GM19463 (cell line): Measurements from ENCODE around the gene GABRR1.
"Not testable (repeated sequence)": the region's sequence is repeated elsewhere in the genome, so short reads cannot be mapped to it uniquely, and the experiment has no call there.

ENCODE experiments used
- ATAC-seq: cut with Tn5 transposase; IDR thresholded peaks from one replicate; pipeline ENCODE4 v1.9.1; 2021; ENCODE audit warnings: mild to moderate bottlenecking, moderate library complexity; ENCODE audit not compliant: unreplicated experiment

Gene GABRR1

DNA sequence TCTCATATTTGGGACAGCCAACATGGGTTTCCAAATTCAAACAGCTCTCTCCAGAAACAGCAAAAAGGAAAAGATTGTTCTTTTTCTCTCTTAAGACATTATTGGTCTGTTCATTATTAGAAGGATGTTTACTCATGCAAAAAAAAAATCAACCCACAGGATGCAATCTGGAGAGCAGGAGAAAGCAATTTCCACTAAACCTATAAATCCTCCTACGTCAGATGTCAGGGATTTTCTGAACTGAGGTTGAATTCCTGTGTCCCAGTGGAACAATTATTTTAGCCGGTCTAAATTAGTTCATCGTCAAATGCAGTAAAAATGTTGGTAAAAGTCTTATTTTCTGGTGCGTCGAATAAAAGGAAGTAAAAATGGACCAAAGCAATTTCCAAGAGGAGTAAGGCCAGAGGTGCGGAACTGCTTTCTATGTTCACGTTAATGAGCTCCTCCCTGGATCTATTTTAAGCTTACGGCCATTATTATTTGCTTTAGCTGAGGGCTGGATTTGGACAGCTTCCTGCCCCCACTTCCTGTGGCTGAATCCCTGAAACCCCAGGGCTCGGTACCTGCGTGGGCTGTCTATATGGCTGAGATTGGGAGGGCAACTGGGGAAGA is at the start of gene GABRR1:
Gene GABRR1, minus strand, starts transcription at position 60 of the 612 bp plus-strand sequence. Its CDS starts 36 bp downstream, at position 24.
- no peak for ATAC-seq

DNA sequence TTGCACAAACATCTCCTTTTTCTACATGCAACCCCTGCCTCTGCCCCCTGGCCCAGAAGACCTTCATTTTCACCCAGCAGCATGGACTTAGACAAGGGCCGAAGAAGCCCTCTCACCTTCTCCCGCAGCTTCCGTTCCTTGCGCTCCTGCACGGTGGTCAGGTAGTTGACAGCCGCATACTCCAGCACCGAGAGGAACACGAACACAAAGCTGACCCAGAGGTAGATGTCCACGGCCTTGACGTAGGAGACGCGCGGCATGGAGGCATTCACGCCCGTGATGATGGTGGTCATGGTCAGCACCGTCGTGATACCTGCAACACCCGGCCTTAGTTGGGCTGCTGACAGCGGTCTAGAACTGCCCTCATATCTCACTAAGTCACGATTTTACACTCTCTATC is 47.1 kb upstream of the GABRR1 start:
- no peak for ATAC-seq

DNA sequence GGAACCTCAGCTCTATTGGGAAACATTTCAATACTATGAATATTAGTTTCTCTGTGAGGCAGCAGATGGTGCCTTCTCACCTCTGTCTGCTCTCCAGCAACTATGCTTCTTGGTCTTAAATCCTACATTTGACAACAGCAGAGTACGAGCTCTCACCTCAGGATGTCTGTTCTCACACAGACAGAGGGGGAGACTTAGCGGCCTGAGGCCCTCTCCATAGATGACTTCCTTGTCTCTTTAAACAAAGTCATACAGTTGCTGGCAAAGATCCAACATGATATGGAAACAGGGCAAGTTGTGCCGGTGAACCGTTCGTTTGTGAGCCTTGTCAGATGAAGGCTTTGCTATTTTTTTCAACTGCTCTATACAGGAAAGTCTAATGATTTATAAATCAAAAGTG is 43.7 kb upstream of the GABRR1 start:
- no peak for ATAC-seq

DNA sequence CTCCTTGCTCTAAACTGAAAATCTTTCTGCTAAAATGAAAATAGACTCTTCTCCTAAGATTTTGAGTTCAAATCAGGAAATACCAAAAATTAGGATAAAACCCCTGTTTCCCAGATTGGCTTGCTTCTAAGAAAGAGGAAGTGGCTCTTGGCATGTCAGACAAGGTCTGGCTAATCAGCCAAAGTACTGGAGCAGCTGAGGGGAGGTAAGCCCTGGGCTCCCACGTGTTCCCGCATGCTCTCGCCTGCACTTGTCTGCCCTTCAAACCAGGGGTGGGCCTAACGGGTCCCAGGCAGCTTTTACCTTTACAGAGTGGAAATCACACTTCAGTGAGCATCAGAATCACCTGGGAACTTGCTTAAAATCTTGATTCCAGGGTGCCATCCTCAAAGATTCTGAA is 43.2 kb upstream of the GABRR1 start:
- ATAC-seq: no peak

DNA sequence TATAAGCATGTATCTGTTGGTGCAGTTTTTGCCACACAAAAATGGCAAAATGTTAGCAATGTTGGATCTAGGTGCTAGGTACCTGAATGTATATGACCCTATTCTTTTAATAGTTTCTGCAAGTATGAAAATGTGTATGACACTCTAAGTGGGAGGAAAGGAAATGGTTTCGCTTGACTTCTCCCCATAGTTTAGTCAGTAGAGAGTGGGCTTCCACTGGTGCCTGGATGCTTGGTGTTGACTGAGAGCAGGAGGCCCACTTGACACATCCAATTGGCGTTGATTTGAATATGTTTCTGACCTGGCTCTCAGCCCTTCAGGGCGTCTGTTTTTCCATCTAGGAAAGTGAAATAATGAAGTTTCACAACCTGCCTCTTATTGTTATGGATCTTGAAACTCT is 41.8 kb upstream of the GABRR1 start:
- ATAC-seq: peak; percentile 51

DNA sequence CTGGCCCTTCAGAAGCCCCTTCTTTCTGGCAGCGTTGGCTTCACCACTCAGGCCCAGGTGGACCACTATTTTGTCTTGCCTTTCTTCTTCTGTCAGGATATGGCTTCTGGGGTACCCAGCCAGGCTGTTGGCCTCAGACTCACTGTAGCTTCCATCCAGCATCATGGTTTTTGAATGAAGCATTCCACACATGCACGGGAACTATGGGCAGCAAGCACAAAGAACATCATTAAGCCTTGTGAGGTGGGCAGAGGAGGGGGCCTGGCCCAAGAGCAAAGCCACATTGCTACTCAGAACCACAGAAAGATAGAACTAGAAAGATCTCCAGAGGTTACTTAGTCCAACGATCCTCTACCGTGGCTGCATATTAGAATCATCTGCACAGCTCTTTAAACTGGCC is 40.6 kb upstream of the GABRR1 start:
- ATAC-seq: no peak

DNA sequence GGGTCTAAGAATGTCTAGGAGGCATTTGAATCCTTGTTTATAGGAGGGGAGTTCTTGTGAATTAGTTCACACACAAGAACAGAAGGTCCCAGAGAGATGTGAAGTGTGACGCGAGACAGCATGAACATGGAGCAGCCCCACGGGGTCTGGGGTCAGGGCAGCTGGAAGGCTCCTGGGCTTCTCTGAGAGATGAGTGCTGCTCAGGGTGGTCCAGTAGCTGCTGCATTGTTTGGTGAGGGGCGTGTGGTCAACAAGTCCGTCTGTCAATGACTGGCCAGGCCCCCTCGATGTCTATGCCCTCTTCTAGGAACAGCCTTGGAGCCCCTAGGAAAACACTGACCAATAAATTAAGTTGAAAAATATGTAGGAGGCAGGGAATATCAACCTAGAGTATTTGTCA is 40.2 kb upstream of the GABRR1 start:
- no peak for ATAC-seq

DNA sequence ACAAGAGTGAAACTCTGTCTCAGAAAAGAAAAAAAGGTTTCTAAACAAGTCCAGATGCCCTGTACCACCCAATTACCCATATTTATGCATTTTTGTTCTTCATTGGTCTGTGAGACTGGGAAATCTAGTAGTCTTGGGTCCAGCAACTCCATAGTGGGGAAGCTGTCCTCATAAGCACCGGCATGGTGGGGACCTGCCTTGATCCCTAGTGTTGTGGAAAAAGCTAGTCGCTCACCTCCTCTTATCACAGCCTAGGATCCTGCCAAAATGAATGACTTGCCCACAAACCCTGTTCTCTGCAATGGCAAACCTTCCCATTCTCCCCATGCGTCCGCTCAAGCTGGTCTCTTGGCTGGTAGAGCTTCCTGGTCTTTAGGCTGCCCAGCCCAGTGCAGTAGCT is 38.3 kb upstream of the GABRR1 start:
- no peak for ATAC-seq

DNA sequence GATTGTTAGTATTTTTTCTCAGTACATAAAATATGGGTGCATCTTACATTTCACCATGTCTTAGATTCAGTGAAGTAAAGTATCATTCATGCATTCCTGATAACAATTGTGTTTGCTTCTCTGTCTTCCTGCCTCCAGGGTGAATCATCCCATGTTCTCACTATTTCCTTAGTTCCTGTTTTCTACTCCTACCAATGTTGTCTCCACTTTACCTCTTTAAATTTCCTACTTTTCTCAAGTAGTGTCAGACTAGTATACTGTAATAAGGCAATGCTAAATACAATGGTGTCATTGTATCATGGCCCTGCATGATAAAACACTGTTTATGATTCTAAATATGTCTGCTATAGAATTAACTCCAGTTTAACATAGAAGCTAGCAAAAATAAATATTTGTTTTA is 37.4 kb upstream of the GABRR1 start:
- no peak for ATAC-seq

DNA sequence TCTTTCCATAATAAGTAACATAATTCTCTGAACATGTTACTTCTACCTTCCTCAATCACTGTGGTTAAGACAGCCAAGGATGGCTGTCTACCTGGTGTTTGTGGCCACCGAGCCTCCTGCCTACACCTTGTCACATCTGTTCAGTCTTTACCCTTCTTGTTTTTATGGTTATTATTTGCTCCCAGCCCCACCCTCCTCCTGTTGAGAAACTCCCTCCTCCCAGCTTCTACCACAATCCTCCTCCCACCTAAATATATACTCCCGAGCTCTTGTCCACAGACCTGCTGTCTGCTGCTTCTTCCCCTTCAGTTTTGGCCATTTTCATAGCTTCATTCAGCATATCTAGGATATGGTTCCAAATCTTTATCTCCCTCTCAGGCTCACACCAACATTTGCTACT is 35.7 kb upstream of the GABRR1 start:
- no peak for ATAC-seq

DNA sequence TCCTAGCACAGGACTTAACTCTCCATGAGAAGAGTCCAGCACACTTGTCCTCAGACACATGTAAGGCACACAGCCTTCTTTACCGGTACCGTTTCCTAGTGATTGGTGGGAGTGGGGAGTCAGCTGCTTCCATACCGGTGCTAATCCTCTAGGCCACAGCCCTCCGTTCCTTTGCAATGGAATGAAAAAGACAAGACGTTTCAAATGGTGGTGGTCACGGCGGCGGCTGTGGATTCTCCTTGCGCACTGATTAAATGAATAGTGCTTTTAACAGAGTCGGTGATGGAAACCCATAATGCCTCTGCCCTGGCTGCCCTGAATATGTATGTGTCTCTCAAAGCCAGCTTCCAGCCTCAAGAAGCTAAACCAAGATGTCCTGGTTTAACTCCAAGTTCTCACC is 34.8 kb upstream of the GABRR1 start:
- no peak for ATAC-seq

DNA sequence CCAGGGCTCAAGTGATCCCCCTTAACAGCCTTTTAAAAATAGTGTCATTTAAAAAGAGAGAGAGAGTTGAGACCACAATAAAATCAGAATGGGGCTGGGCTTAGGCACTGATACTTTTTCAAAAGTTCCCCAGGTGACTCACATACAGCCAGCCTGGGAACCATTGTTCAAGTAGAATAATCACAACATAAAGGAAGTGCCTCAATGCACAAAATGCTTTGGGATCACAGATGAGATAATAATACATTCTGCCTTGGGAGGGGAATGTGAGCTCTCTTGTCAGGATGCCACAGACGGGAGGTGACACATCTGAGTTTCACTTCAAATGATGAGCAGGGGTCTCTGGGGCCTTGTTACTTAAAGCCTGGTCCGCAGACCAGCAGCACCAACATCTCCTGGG is 34.0 kb upstream of the GABRR1 start:
- no peak for ATAC-seq

DNA sequence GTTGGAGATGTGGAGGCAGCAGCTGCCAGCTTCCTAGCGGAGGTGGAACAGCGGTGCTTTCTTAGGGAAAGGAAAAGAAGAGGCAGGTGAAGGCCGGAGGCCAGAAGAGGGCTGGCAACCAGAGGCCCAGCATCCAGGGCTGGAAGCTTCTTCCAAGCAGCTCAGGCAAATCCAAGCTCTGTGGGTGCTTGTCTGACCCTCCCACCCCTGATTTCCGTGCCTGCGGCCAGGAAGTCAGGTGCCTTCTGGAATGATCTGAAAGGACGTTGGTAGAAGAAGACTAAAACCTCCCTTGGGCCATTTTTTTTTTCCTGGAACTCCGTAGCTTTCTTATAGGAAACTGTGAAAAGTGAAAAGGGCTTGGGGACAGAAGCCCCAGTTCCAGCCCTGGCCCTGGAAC is 33.1 kb upstream of the GABRR1 start:
- no peak for ATAC-seq

DNA sequence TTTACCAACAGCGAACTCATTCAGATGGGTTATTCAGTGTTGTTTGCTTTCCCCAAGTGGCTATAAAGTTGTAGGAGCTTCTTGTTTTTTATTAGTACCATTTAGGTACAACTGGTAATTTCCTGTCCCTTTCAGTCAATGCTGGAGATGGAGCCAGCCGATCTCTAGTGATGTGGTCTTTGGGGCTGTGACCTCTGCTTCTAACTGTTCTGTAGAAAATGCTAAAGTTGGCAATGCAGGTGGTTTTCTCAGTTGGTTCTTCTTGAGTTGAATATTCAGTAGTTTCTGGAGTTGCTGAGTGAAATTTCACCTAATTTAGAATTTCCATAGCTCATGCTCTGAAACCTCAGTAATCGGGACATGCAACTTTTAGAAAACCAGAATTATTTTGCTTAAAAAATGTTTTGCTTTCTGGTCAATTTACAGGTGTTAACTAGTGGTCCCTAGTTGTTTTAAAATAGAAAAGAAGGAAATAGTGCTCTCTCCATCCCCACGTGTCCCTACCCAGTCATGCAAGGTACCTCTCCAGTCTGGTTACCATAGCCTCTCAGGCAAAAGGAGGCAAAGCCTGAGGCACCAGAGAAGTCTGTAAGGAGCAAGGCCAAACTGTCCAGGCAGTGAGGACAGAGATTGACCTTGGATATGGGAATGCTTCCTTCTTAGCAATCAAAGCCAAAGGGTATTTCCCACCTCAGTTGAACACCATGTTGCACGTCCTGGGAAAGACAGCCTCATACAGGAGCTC is 27.3 kb upstream of the GABRR1 start:
- ATAC-seq: peak; percentile 65

DNA sequence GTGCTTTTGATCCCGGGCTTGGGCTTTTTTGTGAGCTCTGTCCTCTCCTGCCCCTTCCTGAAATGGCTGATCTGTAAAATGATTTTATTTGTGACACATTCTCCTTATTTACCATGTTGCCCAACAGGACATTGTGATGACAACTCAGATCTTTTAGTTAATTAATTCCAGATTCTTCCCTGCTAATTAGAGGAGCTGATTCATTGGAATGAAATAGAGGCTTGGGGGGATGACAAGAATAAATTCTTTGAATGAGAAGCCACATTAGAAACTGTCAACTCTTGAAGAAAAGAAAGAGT is 26.1 kb upstream of the GABRR1 start:
- no peak for ATAC-seq

DNA sequence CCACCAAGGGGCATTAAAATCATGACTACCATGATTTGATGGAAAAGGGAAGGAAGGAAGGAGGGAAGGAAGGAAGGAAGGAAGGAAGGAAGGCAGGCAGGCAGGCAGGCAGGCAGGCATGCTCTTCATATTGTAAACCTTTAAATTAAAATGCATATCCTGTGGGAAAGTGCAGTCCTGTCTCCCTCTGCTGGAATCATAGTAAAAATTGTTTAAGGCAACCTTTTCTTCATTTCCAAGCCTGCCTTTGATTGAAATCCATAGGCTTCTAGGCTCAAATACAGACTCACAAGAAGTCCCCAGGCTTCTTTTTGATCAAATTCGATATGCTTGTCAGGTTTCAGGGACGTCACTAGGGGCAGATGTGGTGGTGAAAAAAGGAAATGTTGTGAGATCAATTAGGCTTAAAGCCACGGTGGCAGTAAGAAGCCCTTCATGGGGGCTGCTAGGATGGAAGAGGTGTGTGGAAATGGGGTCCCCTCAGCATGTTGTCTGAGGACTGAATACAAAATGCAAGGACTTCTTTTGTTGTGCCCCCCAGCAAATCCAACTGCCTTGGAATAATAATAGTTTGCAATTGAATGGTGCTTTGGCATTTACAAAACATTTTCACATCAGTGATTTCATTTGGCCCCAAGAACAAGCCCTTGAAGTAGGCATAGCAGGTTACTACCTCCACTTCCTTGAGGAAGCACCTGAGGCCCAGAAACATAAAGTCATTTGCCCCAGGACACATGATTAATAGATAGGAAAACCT is 25.6 kb upstream of the GABRR1 start:
- no peak for ATAC-seq

DNA sequence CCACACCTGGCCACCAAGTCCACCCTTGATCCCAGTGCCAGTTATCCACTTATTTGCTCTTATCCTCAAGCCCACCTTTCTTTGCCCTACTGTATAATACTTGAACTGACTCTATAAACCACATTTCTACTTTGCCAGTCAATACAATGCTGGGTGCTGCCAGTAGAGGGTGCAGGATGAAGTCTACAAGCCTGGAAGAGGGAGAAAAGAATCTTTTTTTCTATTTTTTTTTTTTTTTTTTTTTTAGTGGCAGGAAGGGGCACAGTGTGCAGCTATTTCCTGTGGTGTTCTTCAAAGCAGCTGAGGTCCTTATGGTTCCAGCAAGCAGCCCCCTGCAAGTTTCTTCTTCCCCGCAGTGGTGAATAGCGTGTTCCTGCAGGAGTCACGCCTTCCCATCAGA is 22.2 kb upstream of the GABRR1 start:
- no peak for ATAC-seq

DNA sequence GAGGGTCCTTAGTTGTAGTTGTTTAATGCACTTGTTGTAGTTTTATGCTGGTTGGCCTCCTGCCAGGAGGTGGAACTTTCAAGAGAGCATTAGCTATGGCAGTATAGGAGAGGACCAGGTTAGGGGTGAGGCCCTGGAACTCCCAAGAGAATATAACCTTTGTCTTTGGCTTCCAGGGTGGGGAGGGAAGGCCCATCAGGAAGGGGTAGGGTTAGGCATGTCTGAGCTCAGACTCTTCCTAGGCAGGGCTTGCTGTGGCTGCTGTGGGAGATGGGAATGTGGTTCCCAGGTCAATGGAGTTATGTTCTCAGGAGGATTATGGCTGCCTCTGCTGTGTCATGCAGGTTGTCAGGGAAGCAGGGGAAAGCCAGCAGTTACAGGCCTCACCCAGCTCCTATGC is 20.0 kb upstream of the GABRR1 start:
- no peak for ATAC-seq

DNA sequence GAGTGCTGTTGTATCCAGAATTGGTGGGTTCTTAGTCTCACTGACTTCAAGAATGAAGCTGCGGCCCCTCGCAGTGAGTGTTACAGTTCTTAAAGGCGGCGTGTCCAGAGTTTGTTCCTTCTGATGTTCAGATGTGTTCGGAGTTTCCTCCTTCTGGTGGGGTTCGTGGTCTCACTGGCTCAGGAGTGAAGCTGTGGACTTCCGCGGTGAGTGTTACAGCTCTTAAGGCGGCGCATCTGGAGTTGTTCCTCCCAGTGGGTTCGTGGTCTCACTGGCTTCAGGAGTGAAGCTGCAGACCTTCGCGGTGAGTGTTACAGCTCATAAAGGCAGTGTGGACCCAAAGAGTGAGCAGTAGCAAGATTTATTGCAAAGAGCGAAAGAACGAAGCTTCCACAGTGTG is 16.4 kb upstream of the GABRR1 start:
- not testable (repeated sequence) for ATAC-seq

DNA sequence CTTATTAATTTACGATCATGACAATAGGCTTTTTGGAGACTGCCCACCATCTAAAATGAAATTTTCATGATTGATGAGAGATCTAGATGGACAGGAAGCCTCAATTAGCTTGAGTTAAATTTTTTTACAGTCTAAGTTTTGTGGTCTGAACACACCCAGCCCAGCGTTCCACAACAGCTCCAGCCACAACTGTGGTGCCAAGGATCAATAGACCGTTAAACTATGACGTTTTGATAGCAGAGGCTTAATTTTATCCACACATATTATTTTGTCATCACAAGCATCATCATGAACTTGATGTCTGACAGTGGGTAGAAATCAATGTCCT is 5.5 kb upstream of the GABRR1 start:
- ATAC-seq: no peak

DNA sequence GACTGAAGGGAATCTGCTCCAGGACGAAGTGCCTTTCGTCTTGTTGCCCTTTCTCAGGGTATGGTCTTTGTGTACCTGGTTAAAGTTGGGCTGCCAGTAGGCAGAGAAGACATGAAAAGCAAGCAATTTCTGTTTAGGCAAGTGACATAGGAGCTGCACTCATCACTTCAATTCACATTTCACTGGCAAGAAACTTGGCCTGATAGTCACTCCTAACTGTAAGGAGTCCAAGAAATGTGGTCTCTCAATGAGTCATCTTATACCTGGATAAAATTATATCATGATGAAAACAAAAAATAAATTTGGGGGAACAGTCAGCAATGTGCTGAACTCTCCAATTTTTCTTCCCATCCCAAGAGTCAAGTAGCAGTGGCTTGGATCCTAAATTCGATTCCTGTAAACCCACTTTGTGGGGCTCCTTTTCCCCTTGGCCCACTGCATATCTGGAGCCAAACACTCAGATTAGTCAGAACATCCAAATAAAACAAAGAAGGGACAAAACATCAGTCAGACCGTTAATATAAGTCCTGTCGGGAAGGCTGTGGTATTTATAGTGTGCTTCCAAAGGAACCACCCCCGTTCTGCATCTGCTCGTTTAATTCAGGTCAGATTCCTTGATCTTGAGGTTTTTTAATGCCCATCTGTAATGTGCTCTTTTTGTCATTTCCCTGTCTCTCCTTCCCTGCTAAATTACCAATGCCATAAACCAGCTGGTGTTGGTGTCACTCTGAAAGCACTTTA is 5.0 kb upstream of the GABRR1 start:
- ATAC-seq: no peak

DNA sequence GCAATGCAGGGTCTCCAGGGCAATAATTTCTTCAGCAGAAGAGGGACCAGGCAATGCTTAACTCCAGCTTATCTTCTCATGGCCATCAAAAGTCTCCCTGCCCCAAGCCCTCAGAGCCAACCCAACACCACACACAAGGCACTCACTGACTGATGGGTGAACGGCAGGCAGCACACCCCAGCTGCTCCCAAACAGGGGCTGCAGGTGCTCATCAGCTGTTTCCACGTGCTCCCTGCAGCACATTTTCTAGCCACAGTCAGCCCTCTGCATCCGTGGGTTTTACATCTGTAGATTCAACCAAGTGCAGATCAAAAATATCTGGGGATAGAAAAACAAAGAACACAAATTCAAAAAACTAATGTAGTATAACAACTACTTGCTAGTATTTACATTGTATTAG is 4.0 kb upstream of the GABRR1 start:
- no peak for ATAC-seq
